Memory B cell (primary cell): ENCODE measurements around the gene SCN8A.

Experiments
- ATAC-seq: fragments of 150-1000 bp; cut with Tn5 transposase; 2 replicates; pipeline ENCODE4 v1.10.0; 2021; ENCODE audit warnings: low read depth, mild to moderate bottlenecking, moderate library complexity
- DNase-seq, 2 donors: peaks; one replicate each; pipeline ENCODE4 v3.0.0; 2022; ENCODE audit warnings: low spot score in 2 of 2
- H3K27ac Mint-ChIP-seq: one replicate; pipeline ENCODE4 v1.8.0; 2022; ENCODE audit warnings: mild to moderate bottlenecking, moderate library complexity, mixed read lengths
- H3K27me3 Mint-ChIP-seq: one replicate; pipeline ENCODE4 v1.8.0; 2022; ENCODE audit warnings: mixed read lengths
- H3K36me3 Mint-ChIP-seq: one replicate; pipeline ENCODE4 v1.8.0; 2022; ENCODE audit warnings: mild to moderate bottlenecking, mixed read lengths
- H3K4me1 Mint-ChIP-seq: one replicate; pipeline ENCODE4 v1.8.0; 2022; ENCODE audit warnings: mixed read lengths
- H3K4me3 Mint-ChIP-seq: one replicate; pipeline ENCODE4 v1.8.0; 2022; ENCODE audit warnings: mild to moderate bottlenecking, moderate library complexity, mixed read lengths
- H3K9me3 Mint-ChIP-seq: one replicate; pipeline ENCODE4 v1.8.0; 2022; ENCODE audit warnings: mixed read lengths

The SCN8A gene

GRCh38 chr12:51845482-51845881, 254.4 kb downstream of the SCN8A start:
- DNase-seq (no peak), ATAC-seq (no peak)
- Mint-ChIP-seq H3K4me1 (peaks cover 5% of the 10 kb centered on the region), H3K27ac (no peak overlapping the region), H3K27me3 (peaks cover 25% of the 10 kb centered on the region), H3K9me3 (no peaks in the 10 kb centered on the region), H3K4me3 (peak overlapping the region; percentile 15), H3K36me3 (no peaks in the 10 kb centered on the region)

- no peak overlapping the region for H3K27ac Mint-ChIP-seq
- no peaks in the 10 kb centered on the region for H3K9me3 Mint-ChIP-seq
- H3K4me1 Mint-ChIP-seq, result peaks cover 8% of the 10 kb centered on the region
- peak overlapping the region; percentile 74 for H3K4me3 Mint-ChIP-seq
- H3K27me3 Mint-ChIP-seq, result peaks cover 28% of the 10 kb centered on the region
- ATAC-seq (no peak), DNase-seq (no peak)
- no peaks in the 10 kb centered on the region for H3K36me3 Mint-ChIP-seq
Observed at GRCh38 chr12:51846271-51846691, 255.2 kb downstream of the SCN8A start.

GRCh38 chr12:51846911-51847642, 256.0 kb downstream of the SCN8A start:
- peaks cover 11% of the 10 kb centered on the region for H3K4me1 Mint-ChIP-seq
- ATAC-seq, result peak; percentile 64
- H3K4me3 Mint-ChIP-seq, result peak overlapping the region; percentile 74
- no peak overlapping the region for H3K27ac Mint-ChIP-seq
- no peaks in the 10 kb centered on the region for H3K36me3 Mint-ChIP-seq
- no peaks in the 10 kb centered on the region for H3K9me3 Mint-ChIP-seq
- H3K27me3 Mint-ChIP-seq, result peaks cover 28% of the 10 kb centered on the region
- no peak for DNase-seq

GRCh38 chr12:51847643-51848325, 256.8 kb downstream of the SCN8A start:
- no peaks in the 10 kb centered on the region for H3K9me3 Mint-ChIP-seq
- no peaks in the 10 kb centered on the region for H3K36me3 Mint-ChIP-seq
- peaks cover 29% of the 10 kb centered on the region for H3K27me3 Mint-ChIP-seq
- H3K4me1 Mint-ChIP-seq, result peaks cover 11% of the 10 kb centered on the region
- H3K27ac Mint-ChIP-seq, result no peak overlapping the region
- no peak for DNase-seq
- peak overlapping the region; percentile 54 for H3K4me3 Mint-ChIP-seq
- ATAC-seq, result peak; percentile 17

- Mint-ChIP-seq H3K27ac (no peak within 1 kb of the TSS), H3K4me3 (peak within 1 kb of the TSS; percentile 54), H3K36me3 (no peaks in the 10 kb centered on the region), H3K4me1 (peaks cover 11% of the 10 kb centered on the region), H3K9me3 (no peaks in the 10 kb centered on the region), H3K27me3 (peaks cover 30% of the 10 kb centered on the region)
- DNase-seq (no peak), ATAC-seq (no peak)
Observed at GRCh38 chr12:51848326-51848727, 257.3 kb downstream of the SCN8A start, which contains the start of gene FIGNL2. FIGNL2 (minus strand) TSS chr12:51848718; CDS start chr12:51822413, 26,305 bp downstream.

GRCh38 chr12:51848841-51849735, 258.1 kb downstream of the SCN8A start:
- no peak for ATAC-seq
- H3K4me3 Mint-ChIP-seq, result no peak overlapping the region
- DNase-seq, result no peak
- H3K27ac Mint-ChIP-seq, result no peak overlapping the region
- H3K9me3 Mint-ChIP-seq, result no peaks in the 10 kb centered on the region
- peaks cover 11% of the 10 kb centered on the region for H3K4me1 Mint-ChIP-seq
- peaks cover 30% of the 10 kb centered on the region for H3K27me3 Mint-ChIP-seq
- H3K36me3 Mint-ChIP-seq, result no peaks in the 10 kb centered on the region

- Mint-ChIP-seq H3K27me3 (peaks cover 27% of the 10 kb centered on the region), H3K4me1 (peaks cover 11% of the 10 kb centered on the region), H3K9me3 (no peaks in the 10 kb centered on the region)
Observed at GRCh38 chr12:51850081-51850964, 259.3 kb downstream of the SCN8A start.

GRCh38 chr12:51850965-51851299, 259.9 kb downstream of the SCN8A start:
- H3K27me3 Mint-ChIP-seq, result peaks cover 23% of the 10 kb centered on the region
- H3K9me3 Mint-ChIP-seq, result no peaks in the 10 kb centered on the region
- no peak overlapping the region for H3K27ac Mint-ChIP-seq
- H3K36me3 Mint-ChIP-seq, result no peaks in the 10 kb centered on the region
- H3K4me1 Mint-ChIP-seq, result peaks cover 8% of the 10 kb centered on the region
- ATAC-seq, result no peak
- no peak for DNase-seq
- H3K4me3 Mint-ChIP-seq, result no peak overlapping the region

More at GRCh38 chr12:51850081-51850964, 259.3 kb downstream of the SCN8A start:
- DNase-seq (no peak), ATAC-seq (no peak)
- no peaks in the 10 kb centered on the region for H3K36me3 Mint-ChIP-seq
- H3K4me3 Mint-ChIP-seq, result no peak overlapping the region
- no peak overlapping the region for H3K27ac Mint-ChIP-seq

GRCh38 chr12:51851413-51852124, 260.5 kb downstream of the SCN8A start:
- Mint-ChIP-seq H3K4me1 (peaks cover 8% of the 10 kb centered on the region), H3K27ac (no peak overlapping the region), H3K4me3 (no peak overlapping the region), H3K27me3 (peaks cover 22% of the 10 kb centered on the region), H3K9me3 (no peaks in the 10 kb centered on the region), H3K36me3 (no peaks in the 10 kb centered on the region)
- no peak for ATAC-seq
- DNase-seq, result no peak

GRCh38 chr12:51852404-51853137, 261.5 kb downstream of the SCN8A start:
- Mint-ChIP-seq H3K36me3 (no peaks in the 10 kb centered on the region), H3K27ac (no peak overlapping the region), H3K4me3 (no peak overlapping the region), H3K4me1 (peaks cover 5% of the 10 kb centered on the region), H3K9me3 (no peaks in the 10 kb centered on the region), H3K27me3 (peaks cover 27% of the 10 kb centered on the region)
- ATAC-seq, result no peak
- no peak for DNase-seq

GRCh38 chr12:51855586-51856428, 264.8 kb downstream of the SCN8A start:
- DNase-seq (no peak), ATAC-seq (no peak)
- peaks cover 32% of the 10 kb centered on the region for H3K27me3 Mint-ChIP-seq
- H3K4me1 Mint-ChIP-seq, result peaks cover 5% of the 10 kb centered on the region
- H3K9me3 Mint-ChIP-seq, result no peaks in the 10 kb centered on the region
- H3K27ac Mint-ChIP-seq, result no peak overlapping the region
- no peak overlapping the region for H3K4me3 Mint-ChIP-seq
- no peaks in the 10 kb centered on the region for H3K36me3 Mint-ChIP-seq

- ATAC-seq (no peak), DNase-seq (no peak)
- no peaks in the 10 kb centered on the region for H3K9me3 Mint-ChIP-seq
- H3K4me3 Mint-ChIP-seq, result no peak overlapping the region
- no peaks in the 10 kb centered on the region for H3K36me3 Mint-ChIP-seq
- H3K27ac Mint-ChIP-seq, result no peak overlapping the region
- peaks cover 36% of the 10 kb centered on the region for H3K27me3 Mint-ChIP-seq
- peaks cover 9% of the 10 kb centered on the region for H3K4me1 Mint-ChIP-seq
Observed at GRCh38 chr12:51860986-51861385, 270.0 kb downstream of the SCN8A start.
